ENCODE results near the gene SLC39A1.

The SLC39A1 gene

GRCh38 chr1:153962088-153963029 lies 978 bp downstream of the SLC39A1 start:
- no peak for DNase-seq
- peak overlapping the region; percentile 85 for H3K27ac ChIP-seq

GRCh38 chr1:153961421-153961820 lies 1.9 kb downstream of the SLC39A1 start:
- H3K4me3 ChIP-seq (ENCODE audit: low read depth, low read length) = no peak overlapping the region

More at GRCh38 chr1:153962088-153963029, 978 bp downstream of the SLC39A1 start:
- in situ Hi-C loops (cut with HindIII; ENCODE audit: low pct_ligation_motif_present, low sequenced_read_pairs) = no loop called here
- H3K27me3 ChIP-seq (replicated peaks) = no peaks in the 10 kb centered on the region
- peak overlapping the region; percentile 81 for H3K4me3 ChIP-seq (ENCODE audit: low read depth, low read length)
- peaks cover 2% of the 10 kb centered on the region for H3K36me3 ChIP-seq (replicated peaks)
- no peak for TF ChIP-seq CTCF (IDR thresholded peaks at IDR 0.05; ENCODE audit: low read depth, low read length, missing control alignments)

GRCh38 chr1:153960206-153960605 lies 3.1 kb downstream of the SLC39A1 start:
- H3K36me3 ChIP-seq (replicated peaks) = peaks cover 2% of the 10 kb centered on the region
- no peak overlapping the region for H3K4me3 ChIP-seq (ENCODE audit: low read depth, low read length)
- TF ChIP-seq CTCF (IDR thresholded peaks at IDR 0.05; ENCODE audit: low read depth, low read length, missing control alignments) = no peak
- no peak overlapping the region for H3K27ac ChIP-seq
- H3K27me3 ChIP-seq (replicated peaks) = no peaks in the 10 kb centered on the region
- in situ Hi-C loops (cut with HindIII; ENCODE audit: low pct_ligation_motif_present, low sequenced_read_pairs) = no loop called here
- no peak for DNase-seq

More at GRCh38 chr1:153961421-153961820, 1.9 kb downstream of the SLC39A1 start:
- DNase-seq = no peak
- peaks cover 2% of the 10 kb centered on the region for H3K36me3 ChIP-seq (replicated peaks)
- no peak overlapping the region for H3K27ac ChIP-seq
- no peaks in the 10 kb centered on the region for H3K27me3 ChIP-seq (replicated peaks)
- TF ChIP-seq CTCF (IDR thresholded peaks at IDR 0.05; ENCODE audit: low read depth, low read length, missing control alignments) = no peak
- in situ Hi-C loops (cut with HindIII; ENCODE audit: low pct_ligation_motif_present, low sequenced_read_pairs) = no loop called here

GRCh38 chr1:153959454-153959853 lies 3.9 kb downstream of the SLC39A1 start:
- no peak overlapping the region for H3K27ac ChIP-seq
- no peak for TF ChIP-seq CTCF (IDR thresholded peaks at IDR 0.05; ENCODE audit: low read depth, low read length, missing control alignments)
- in situ Hi-C loops (cut with HindIII; ENCODE audit: low pct_ligation_motif_present, low sequenced_read_pairs) = no loop called here
- no peaks in the 10 kb centered on the region for H3K27me3 ChIP-seq (replicated peaks)
- no peak overlapping the region for H3K4me3 ChIP-seq (ENCODE audit: low read depth, low read length)
- DNase-seq = no peak
- peaks cover 2% of the 10 kb centered on the region for H3K36me3 ChIP-seq (replicated peaks)

GRCh38 chr1:153958961-153959260 lies 4.4 kb downstream of the SLC39A1 start:
- Histone ChIP-seq H3K36me3 (replicated peaks) (peaks cover 6% of the 10 kb centered on the region), H3K4me3 (ENCODE audit: low read depth, low read length) (peak overlapping the region; percentile 20), H3K27ac (no peak overlapping the region), H3K27me3 (replicated peaks) (no peaks in the 10 kb centered on the region)
- in situ Hi-C loops (cut with HindIII; ENCODE audit: low pct_ligation_motif_present, low sequenced_read_pairs) = no loop called here
- DNase-seq = no peak
- no peak for TF ChIP-seq CTCF (IDR thresholded peaks at IDR 0.05; ENCODE audit: low read depth, low read length, missing control alignments)

Data from brain microvascular endothelial cell (primary cell).